Panc1 (cell line): Measurements from ENCODE around the gene PHACTR4. TPM values are rescaled to one million over a fixed set of nuclear protein-coding genes. Genes with fewer than 3 reads are reported as not detected.

Experiments
- ATAC-seq: fragments of 200-7000 bp; cut with Tn5 transposase; 2 replicates; pipeline ENCODE4 v1.9.1; 2020; ENCODE audit warnings: mild to moderate bottlenecking, moderate library complexity
- BruUV-seq: library from RNA; stranded (reverse); fragments of 400-500 nt; replicated peaks from 2 replicates; lab custom pipeline; 2021; lab: Mats Ljungman, UMichigan
- CTCF ChIA-PET: fragments of 300-600 bp; sonication (Branson Sonifier 250); formaldehyde crosslinking; loops from one replicate; lab custom pipeline; 2022; ENCODE audit warnings: antibody characterized with exemption; lab: Charles Lee
- POLR2A ChIA-PET: fragments of 300-600 bp; sonication (Branson Sonifier 250); formaldehyde crosslinking; loops from one replicate; lab custom pipeline; 2022; ENCODE audit warnings: antibody characterized with exemption; lab: Charles Lee
- DNase-seq: peaks from one replicate; pipeline ENCODE4 v3.0.0-alpha.2; 2010; ENCODE audit warnings: low read depth, low spot score
- H3K27ac ChIP-seq: 2 replicates; pipeline ENCODE4 v1.5.1; 2011; ENCODE audit warnings: mild to moderate bottlenecking, low read length, inconsistent platforms
- H3K27me3 ChIP-seq: fragments of 200-500 bp; sonication (Bioruptor generic); 2 replicates; pipeline ENCODE4 v1.6.0; 2014; ENCODE audit warnings: low read length, inconsistent platforms; ENCODE audit not compliant: control insufficient read depth, insufficient read depth
- H3K36me3 ChIP-seq: fragments of 200-500 bp; sonication (Bioruptor generic); 2 replicates; pipeline ENCODE4 v1.5.1; 2014; ENCODE audit warnings: inconsistent platforms, mild to moderate bottlenecking, low read length, moderate library complexity; ENCODE audit not compliant: control insufficient read depth, insufficient read depth
- H3K4me1 ChIP-seq: 2 replicates; pipeline ENCODE4 v1.5.1; 2011; ENCODE audit warnings: inconsistent platforms, mild to moderate bottlenecking, low read length, moderate library complexity; ENCODE audit not compliant: control insufficient read depth, insufficient read depth
- H3K4me3 ChIP-seq, 2 experiments: 2 replicates each; pipeline ENCODE4 v1.5.1; 2011 to 2012; ENCODE audit warnings: low read depth in 2 of 2, low read length in 2 of 2, mild to moderate bottlenecking in 2 of 2, inconsistent platforms in 1 of 2, moderate library complexity in 1 of 2
- H3K9me3 ChIP-seq: fragments of 200-500 bp; sonication (Bioruptor generic); 2 replicates; pipeline ENCODE4 v1.5.1; 2014; ENCODE audit warnings: low read depth, mild to moderate bottlenecking, inconsistent platforms, low read length, moderate library complexity; ENCODE audit not compliant: control insufficient read depth, insufficient read depth
- POLR2AphosphoS5 ChIP-seq: IDR thresholded peaks from 2 replicates; pipeline ENCODE4 v1.6.1; 2012; ENCODE audit warnings: mild to moderate bottlenecking, low read depth, low read length, moderate library complexity
- SIN3A ChIP-seq: IDR thresholded peaks from 2 replicates; pipeline ENCODE4 v1.6.1; 2012; ENCODE audit warnings: low read depth, mild to moderate bottlenecking, low read length, moderate library complexity, borderline replicate concordance; ENCODE audit not compliant: insufficient read depth
- TCF7L2 ChIP-seq: IDR thresholded peaks from 2 replicates; pipeline ENCODE4 v1.6.1; 2011; ENCODE audit warnings: mild to moderate bottlenecking, low read depth, low read length, inconsistent platforms
- in situ Hi-C: cut with HindIII; loops from 2 replicates; pipeline ENCODE4 v1.10.0; 2016; ENCODE audit warnings: low sequenced_read_pairs, low pct_unique_long_range_greater_than_20kb
- intact Hi-C: fragments of 100-400 bp; cut with micrococcal nuclease; formaldehyde crosslinking; loops from one replicate; pipeline ENCODE4 v1.10.0; 2022; ENCODE audit not compliant: unreplicated experiment
- total RNA-seq: library from RNA; stranded (reverse); gene quantifications from one replicate; pipeline ENCODE4 v1.2.1, GENCODE V29; 2021; ENCODE audit not compliant: unreplicated experiment
- TF ChIP-seq, protein P1 (sequence below), 2 experiments: IDR thresholded peaks; 2 replicates each; pipeline ENCODE4 v1.6.1; 2011 to 2012; ENCODE audit warnings: low read depth in 2 of 2, control low read depth in 1 of 2, low read length in 1 of 2, mild to moderate bottlenecking in 1 of 2, moderate library complexity in 1 of 2; ENCODE audit not compliant: insufficient read depth in 1 of 2
- TF ChIP-seq, protein P2 (sequence below): fragments of 450-650 bp; IDR thresholded peaks from 2 replicates; pipeline ENCODE4 v1.5.1; 2017; ENCODE audit warnings: mild to moderate bottlenecking

Gene PHACTR4
- total RNA-seq, 1 experiment from 2014 or later, result 63.4 TPM

DNA sequence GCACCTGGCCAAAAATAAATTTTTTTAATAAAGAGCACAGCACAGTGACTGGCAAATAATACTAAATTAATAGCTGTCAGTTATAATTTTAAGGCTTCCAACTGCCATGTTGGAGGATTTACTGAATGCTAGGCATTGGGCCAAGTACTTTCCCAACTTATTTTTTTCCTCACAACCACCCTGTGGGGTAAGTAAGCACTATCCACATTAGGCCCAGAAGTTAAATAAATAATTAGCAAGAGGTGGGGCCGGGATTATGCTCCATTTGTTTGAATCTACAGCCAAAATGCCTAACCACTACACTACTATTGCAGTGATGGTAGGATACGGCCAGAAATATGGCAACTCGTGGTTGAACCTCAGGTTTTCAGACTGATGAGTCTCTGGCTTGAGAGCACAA lies 178.8 kb downstream of the PHACTR4 start:
- H3K27ac ChIP-seq, result no peak overlapping the region
- BruUV-seq, result no TSS peak
- ATAC-seq, result no peak
- ChIA-PET CTCF (interaction anchor here (0.6 kb wide), 1 partner anchor 375 kb away, joined by 3 read pairs; no protein-coding TSS in a partner anchor), POLR2A (interaction anchor here (0.5 kb wide), 1 partner anchor 95 kb away, joined by 6 read pairs; no protein-coding TSS in a partner anchor)
- no peaks in the 10 kb centered on the region for H3K4me1 ChIP-seq
- no peak for TF ChIP-seq TCF7L2
- TF ChIP-seq POLR2AphosphoS5, result no peak
- TF ChIP-seq SIN3A, result no peak
- TF ChIP-seq, protein P1, sequence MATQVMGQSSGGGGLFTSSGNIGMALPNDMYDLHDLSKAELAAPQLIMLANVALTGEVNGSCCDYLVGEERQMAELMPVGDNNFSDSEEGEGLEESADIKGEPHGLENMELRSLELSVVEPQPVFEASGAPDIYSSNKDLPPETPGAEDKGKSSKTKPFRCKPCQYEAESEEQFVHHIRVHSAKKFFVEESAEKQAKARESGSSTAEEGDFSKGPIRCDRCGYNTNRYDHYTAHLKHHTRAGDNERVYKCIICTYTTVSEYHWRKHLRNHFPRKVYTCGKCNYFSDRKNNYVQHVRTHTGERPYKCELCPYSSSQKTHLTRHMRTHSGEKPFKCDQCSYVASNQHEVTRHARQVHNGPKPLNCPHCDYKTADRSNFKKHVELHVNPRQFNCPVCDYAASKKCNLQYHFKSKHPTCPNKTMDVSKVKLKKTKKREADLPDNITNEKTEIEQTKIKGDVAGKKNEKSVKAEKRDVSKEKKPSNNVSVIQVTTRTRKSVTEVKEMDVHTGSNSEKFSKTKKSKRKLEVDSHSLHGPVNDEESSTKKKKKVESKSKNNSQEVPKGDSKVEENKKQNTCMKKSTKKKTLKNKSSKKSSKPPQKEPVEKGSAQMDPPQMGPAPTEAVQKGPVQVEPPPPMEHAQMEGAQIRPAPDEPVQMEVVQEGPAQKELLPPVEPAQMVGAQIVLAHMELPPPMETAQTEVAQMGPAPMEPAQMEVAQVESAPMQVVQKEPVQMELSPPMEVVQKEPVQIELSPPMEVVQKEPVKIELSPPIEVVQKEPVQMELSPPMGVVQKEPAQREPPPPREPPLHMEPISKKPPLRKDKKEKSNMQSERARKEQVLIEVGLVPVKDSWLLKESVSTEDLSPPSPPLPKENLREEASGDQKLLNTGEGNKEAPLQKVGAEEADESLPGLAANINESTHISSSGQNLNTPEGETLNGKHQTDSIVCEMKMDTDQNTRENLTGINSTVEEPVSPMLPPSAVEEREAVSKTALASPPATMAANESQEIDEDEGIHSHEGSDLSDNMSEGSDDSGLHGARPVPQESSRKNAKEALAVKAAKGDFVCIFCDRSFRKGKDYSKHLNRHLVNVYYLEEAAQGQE (IDR thresholded peaks at IDR 0.05; ENCODE audit: insufficient read depth in 1 of 2, low read depth in 2 of 2, low read length in 1 of 2), result no peak
- TF ChIP-seq, protein P2, sequence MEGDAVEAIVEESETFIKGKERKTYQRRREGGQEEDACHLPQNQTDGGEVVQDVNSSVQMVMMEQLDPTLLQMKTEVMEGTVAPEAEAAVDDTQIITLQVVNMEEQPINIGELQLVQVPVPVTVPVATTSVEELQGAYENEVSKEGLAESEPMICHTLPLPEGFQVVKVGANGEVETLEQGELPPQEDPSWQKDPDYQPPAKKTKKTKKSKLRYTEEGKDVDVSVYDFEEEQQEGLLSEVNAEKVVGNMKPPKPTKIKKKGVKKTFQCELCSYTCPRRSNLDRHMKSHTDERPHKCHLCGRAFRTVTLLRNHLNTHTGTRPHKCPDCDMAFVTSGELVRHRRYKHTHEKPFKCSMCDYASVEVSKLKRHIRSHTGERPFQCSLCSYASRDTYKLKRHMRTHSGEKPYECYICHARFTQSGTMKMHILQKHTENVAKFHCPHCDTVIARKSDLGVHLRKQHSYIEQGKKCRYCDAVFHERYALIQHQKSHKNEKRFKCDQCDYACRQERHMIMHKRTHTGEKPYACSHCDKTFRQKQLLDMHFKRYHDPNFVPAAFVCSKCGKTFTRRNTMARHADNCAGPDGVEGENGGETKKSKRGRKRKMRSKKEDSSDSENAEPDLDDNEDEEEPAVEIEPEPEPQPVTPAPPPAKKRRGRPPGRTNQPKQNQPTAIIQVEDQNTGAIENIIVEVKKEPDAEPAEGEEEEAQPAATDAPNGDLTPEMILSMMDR, result no peak
- in situ Hi-C loops, result no loop called here
- no peak overlapping the region for H3K4me3 ChIP-seq
- no peaks in the 10 kb centered on the region for H3K36me3 ChIP-seq
- no peaks in the 10 kb centered on the region for H3K27me3 ChIP-seq
- H3K9me3 ChIP-seq, result no peaks in the 10 kb centered on the region
- intact Hi-C loops, result no loop called here
- DNase-seq, result no peak

Other genes starting within 250 kb of the PHACTR4 start
- 0.13 TPM for gene PTAFR, start 193.1 kb upstream of the PHACTR4 start, total RNA-seq
- gene DNAJC8, start 136.7 kb upstream of the PHACTR4 start, total RNA-seq, result 127 TPM
- 94.5 TPM for gene ATP5IF1, start 133.6 kb upstream of the PHACTR4 start, total RNA-seq
- gene SESN2, start 110.2 kb upstream of the PHACTR4 start, total RNA-seq, result 19.7 TPM
- 21.7 TPM for gene MED18, start 40.7 kb upstream of the PHACTR4 start, total RNA-seq
- 61.2 TPM for gene RCC1, start 136.3 kb downstream of the PHACTR4 start, total RNA-seq
- gene TRNAU1AP, start 183.3 kb downstream of the PHACTR4 start, total RNA-seq, result 39.1 TPM
- gene RAB42, start 222.5 kb downstream of the PHACTR4 start, total RNA-seq, result 4.2 TPM